NAMALWA (cell line): ENCODE results near the gene NKX6-2.
"Not testable (repeated sequence)": the region's sequence is repeated elsewhere in the genome, so short reads cannot be mapped to it uniquely, and the experiment has no call there.

ENCODE experiments used
- DNase-seq: peaks from one replicate; pipeline ENCODE4 v3.0.0-alpha.2; 2015; ENCODE audit warnings: low spot score

Gene NKX6-2

GRCh38 chr10:132780356-132780755 lies 5.6 kb downstream of the NKX6-2 start:
- DNase-seq, result no peak

GRCh38 chr10:132779549-132780294 lies 6.2 kb downstream of the NKX6-2 start:
- DNase-seq, result no peak

- DNase-seq, result no peak
These were observed 8.5 kb downstream of the NKX6-2 start for GRCh38 chr10:132777441-132777840.

GRCh38 chr10:132776821-132777220 lies 9.1 kb downstream of the NKX6-2 start:
- DNase-seq, result no peak

- no peak for DNase-seq
These were observed 9.8 kb downstream of the NKX6-2 start for GRCh38 chr10:132776186-132776585.

GRCh38 chr10:132774902-132775863 lies 10.8 kb downstream of the NKX6-2 start:
- DNase-seq, result no peak

GRCh38 chr10:132774181-132774901 lies 11.6 kb downstream of the NKX6-2 start:
- DNase-seq, result no peak

GRCh38 chr10:132772816-132773215 lies 13.1 kb downstream of the NKX6-2 start:
- not testable (repeated sequence) for DNase-seq

GRCh38 chr10:132770061-132771021 lies 15.6 kb downstream of the NKX6-2 start:
- no peak for DNase-seq

GRCh38 chr10:132768346-132769248 lies 17.4 kb downstream of the NKX6-2 start:
- DNase-seq, result no peak

GRCh38 chr10:132766291-132766690 lies 19.7 kb downstream of the NKX6-2 start:
- DNase-seq, result no peak

GRCh38 chr10:132765435-132765834 lies 20.5 kb downstream of the NKX6-2 start:
- no peak for DNase-seq

- no peak for DNase-seq
These were observed 21.8 kb downstream of the NKX6-2 start for GRCh38 chr10:132764108-132764507.

GRCh38 chr10:132763545-132763944 lies 22.4 kb downstream of the NKX6-2 start:
- DNase-seq, result no peak

GRCh38 chr10:132762267-132762666 lies 23.7 kb downstream of the NKX6-2 start:
- no peak for DNase-seq

- DNase-seq, result no peak
These were observed 24.4 kb downstream of the NKX6-2 start for GRCh38 chr10:132761395-132762060.

GRCh38 chr10:132758865-132759264 lies 27.1 kb downstream of the NKX6-2 start:
- DNase-seq, result no peak

GRCh38 chr10:132757171-132757570 lies 28.8 kb downstream of the NKX6-2 start:
- no peak for DNase-seq

- DNase-seq, result no peak
These were observed 29.4 kb downstream of the NKX6-2 start for GRCh38 chr10:132756591-132756990.
